Mucosa of descending colon (tissue), 3 donors: Measurements from ENCODE around the gene BRS3. TPM values are rescaled to one million over a fixed set of nuclear protein-coding genes. Genes with fewer than 3 reads are reported as not detected.

ENCODE experiments used
- ATAC-seq: fragments of 200-7000 bp; cut with Tn5 transposase; one replicate; pipeline ENCODE4 v1.9.1; 2020; ENCODE audit warnings: mild to moderate bottlenecking, moderate library complexity
- DNase-seq, 3 donors: peaks; one replicate each; pipeline ENCODE4 v3.0.0-alpha.2; 2020
- H3K36me3 ChIP-seq: fragments of 200-600 bp; one replicate; pipeline ENCODE4 v1.8.0; 2021; ENCODE audit warnings: low read depth, mild to moderate bottlenecking
- H3K4me1 ChIP-seq: fragments of 200-600 bp; one replicate; pipeline ENCODE4 v1.8.0; 2021; ENCODE audit warnings: low read depth, mild to moderate bottlenecking
- H3K4me3 ChIP-seq: fragments of 200-600 bp; one replicate; pipeline ENCODE4 v1.8.0; 2021; ENCODE audit warnings: mild to moderate bottlenecking
- H3K9me3 ChIP-seq: fragments of 200-600 bp; one replicate; pipeline ENCODE4 v1.8.0; 2021; ENCODE audit warnings: mild to moderate bottlenecking
- intact Hi-C, 2 donors: fragments of 100-400 bp; cut with DNase I in 1 of 2; cut with micrococcal nuclease in 1 of 2; formaldehyde crosslinking; loops; one replicate each; pipeline versions ENCODE4 v1.11.0 to v1.11.1; 2022; cut with DNase I, micrococcal nuclease
- total RNA-seq, 3 donors: library from RNA; stranded (reverse); fragmentation: NEBNext Ultra II Directional in 2 of 3; extraction: Animal tissue kit (Norgen Biotek cat#: 25700) in 2 of 3; gene quantifications; one replicate each; pipeline versions ENCODE4 v1.2.1 to v1.2.4, GENCODE V29; 2021 to 2023
- TF ChIP-seq, protein P1 (sequence below): fragments of 200-600 bp; IDR thresholded peaks from one replicate; pipeline ENCODE4 v1.8.0; 2022; ENCODE audit warnings: antibody characterized with exemption, mild to moderate bottlenecking
- donor health status: DM: no; HTN: no; CAD: no; lungs with moderate emphysema.
- donor health status: DM: no; HTN: no; CAD: no.
- donor health status: DM: no; HTN: yes; CAD: no.

The BRS3 gene
- total RNA-seq, 3 donors from 2014 or later: not detected

DNA sequence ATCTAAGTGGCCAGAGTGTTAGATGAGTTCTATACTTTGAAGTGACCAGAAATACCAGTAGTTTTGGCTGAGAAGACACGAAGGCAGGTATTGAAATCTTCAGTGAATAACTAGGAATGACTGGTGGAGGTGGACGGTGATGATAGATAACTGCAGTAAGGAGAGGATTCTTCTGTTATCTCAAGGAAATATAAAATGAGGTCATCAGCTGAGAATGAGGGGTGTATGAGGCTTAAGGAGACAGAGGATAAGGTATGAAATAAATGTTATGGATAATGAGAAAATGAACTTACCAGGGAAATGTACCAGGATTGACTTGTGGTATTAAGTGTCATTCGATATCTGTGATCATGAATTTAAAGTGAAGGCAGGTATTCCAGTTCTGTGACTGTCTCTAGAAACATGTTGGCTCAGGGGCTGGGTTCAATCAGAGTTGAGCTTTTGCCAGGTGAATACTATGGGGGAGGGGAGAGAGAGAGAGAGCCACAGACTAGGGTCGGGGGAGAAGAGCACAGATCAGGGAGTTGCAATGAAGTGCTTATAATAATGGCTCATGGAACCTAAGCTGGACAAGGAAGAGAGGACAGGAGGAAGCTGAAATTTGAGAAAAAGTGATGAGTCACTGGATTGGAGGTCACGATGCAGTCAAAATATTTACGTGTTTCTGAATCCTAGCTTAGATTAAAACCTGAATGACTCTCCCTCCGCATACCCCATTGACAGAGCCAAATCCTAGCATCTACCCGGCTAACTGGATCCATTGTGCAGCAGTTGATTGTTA lies 37.5 kb upstream of the BRS3 start:
- TF ChIP-seq, protein P1, sequence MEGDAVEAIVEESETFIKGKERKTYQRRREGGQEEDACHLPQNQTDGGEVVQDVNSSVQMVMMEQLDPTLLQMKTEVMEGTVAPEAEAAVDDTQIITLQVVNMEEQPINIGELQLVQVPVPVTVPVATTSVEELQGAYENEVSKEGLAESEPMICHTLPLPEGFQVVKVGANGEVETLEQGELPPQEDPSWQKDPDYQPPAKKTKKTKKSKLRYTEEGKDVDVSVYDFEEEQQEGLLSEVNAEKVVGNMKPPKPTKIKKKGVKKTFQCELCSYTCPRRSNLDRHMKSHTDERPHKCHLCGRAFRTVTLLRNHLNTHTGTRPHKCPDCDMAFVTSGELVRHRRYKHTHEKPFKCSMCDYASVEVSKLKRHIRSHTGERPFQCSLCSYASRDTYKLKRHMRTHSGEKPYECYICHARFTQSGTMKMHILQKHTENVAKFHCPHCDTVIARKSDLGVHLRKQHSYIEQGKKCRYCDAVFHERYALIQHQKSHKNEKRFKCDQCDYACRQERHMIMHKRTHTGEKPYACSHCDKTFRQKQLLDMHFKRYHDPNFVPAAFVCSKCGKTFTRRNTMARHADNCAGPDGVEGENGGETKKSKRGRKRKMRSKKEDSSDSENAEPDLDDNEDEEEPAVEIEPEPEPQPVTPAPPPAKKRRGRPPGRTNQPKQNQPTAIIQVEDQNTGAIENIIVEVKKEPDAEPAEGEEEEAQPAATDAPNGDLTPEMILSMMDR: no peak
- H3K4me1 ChIP-seq: no peaks in the 10 kb centered on the region
- ATAC-seq (no peak), DNase-seq (no peak)
- no peaks in the 10 kb centered on the region for H3K9me3 ChIP-seq
- no peak overlapping the region for H3K4me3 ChIP-seq
- intact Hi-C loops: no loop called here
- H3K36me3 ChIP-seq: no peaks in the 10 kb centered on the region

GRCh38 chrX:136452614-136453013 lies 35.1 kb upstream of the BRS3 start:
- Histone ChIP-seq H3K36me3 (no peaks in the 10 kb centered on the region), H3K9me3 (no peaks in the 10 kb centered on the region), H3K4me3 (no peak overlapping the region), H3K4me1 (no peaks in the 10 kb centered on the region)
- no peak for DNase-seq
- no peak for ATAC-seq
- intact Hi-C loops: no loop called here
- TF ChIP-seq, protein P1: no peak

- H3K36me3 ChIP-seq: no peaks in the 10 kb centered on the region
- TF ChIP-seq, protein P1: no peak
- H3K4me1 ChIP-seq: no peaks in the 10 kb centered on the region
- ATAC-seq (no peak), DNase-seq (no peak)
- H3K4me3 ChIP-seq: no peak overlapping the region
- H3K9me3 ChIP-seq: no peaks in the 10 kb centered on the region
- intact Hi-C loops: no loop called here
Observed at GRCh38 chrX:136453114-136453513, 34.6 kb upstream of the BRS3 start.

GRCh38 chrX:136453771-136454170 lies 34.0 kb upstream of the BRS3 start:
- Histone ChIP-seq H3K9me3 (no peaks in the 10 kb centered on the region), H3K4me3 (no peak overlapping the region), H3K4me1 (no peaks in the 10 kb centered on the region), H3K36me3 (no peaks in the 10 kb centered on the region)
- ATAC-seq (no peak), DNase-seq (no peak)
- intact Hi-C loops: no loop called here
- TF ChIP-seq, protein P1: no peak

GRCh38 chrX:136456133-136456532 lies 31.6 kb upstream of the BRS3 start:
- no peaks in the 10 kb centered on the region for H3K36me3 ChIP-seq
- DNase-seq (no peak), ATAC-seq (no peak)
- no peak overlapping the region for H3K4me3 ChIP-seq
- no peaks in the 10 kb centered on the region for H3K9me3 ChIP-seq
- TF ChIP-seq, protein P1: no peak
- intact Hi-C loops: no loop called here
- no peaks in the 10 kb centered on the region for H3K4me1 ChIP-seq
